Spleen (tissue), 7 donors: ENCODE measurements around the gene MBNL1.

Experiments
- CTCF ChIP-seq, 11 experiments: fragments of 200-600 bp in 7 of 11; fragments of 450-650 bp in 4 of 11; sonication (generic) in 4 of 11; IDR thresholded peaks in 8 of 11; conservative IDR thresholded peaks in 3 of 11; 1 replicate in 7 of 11; 2 replicates in 4 of 11; pipeline versions ENCODE4 v1.4.0 to v1.8.0; 2016 to 2021; ENCODE audit warnings: antibody characterized with exemption in 11 of 11, inconsistent platforms in 4 of 11, mild to moderate bottlenecking in 1 of 11
- POLR2A ChIP-seq, 3 donors: fragments of 450-650 bp; IDR thresholded peaks; one replicate each; pipeline ENCODE4 v1.5.1; 2017; ENCODE audit warnings: antibody characterized with exemption in 3 of 3, mild to moderate bottlenecking in 1 of 3
- POLR2AphosphoS5 ChIP-seq, 3 donors: sonication (generic); formaldehyde crosslinking; IDR thresholded peaks; one replicate each; pipeline ENCODE4 v1.5.1; 2017; ENCODE audit warnings: antibody characterized with exemption in 3 of 3
- donor health status: DM: no; HTN: no; CAD: no; lungs with moderate emphysema.
- donor health status: DM: no; HTN: no; CAD: no.
- donor health status: DM: no; HTN: no; CAD: no.

GRCh38 chr3:152318512-152318911 lies 49.8 kb downstream of the MBNL1 start:
- TF ChIP-seq POLR2A (IDR thresholded peaks at IDR 0.05) (no peak), POLR2AphosphoS5 (IDR thresholded peaks at IDR 0.05) (no peak), CTCF (IDR thresholded peaks at IDR 0.05 in 8 of 11, conservative IDR thresholded peaks at IDR 0.05 in 3 of 11) (no peak)
